GM12873 (cell line): ENCODE data around the gene MYH16.

Experiments
- TF ChIP-seq, protein P1 (sequence below): IDR thresholded peaks from 2 replicates; pipeline ENCODE4 v1.5.1; 2012; ENCODE audit warnings: low read depth, mild to moderate bottlenecking, moderate library complexity, low read length, control low read depth; ENCODE audit not compliant: insufficient read depth; ENCODE audit errors: missing control alignments

Gene MYH16

DNA sequence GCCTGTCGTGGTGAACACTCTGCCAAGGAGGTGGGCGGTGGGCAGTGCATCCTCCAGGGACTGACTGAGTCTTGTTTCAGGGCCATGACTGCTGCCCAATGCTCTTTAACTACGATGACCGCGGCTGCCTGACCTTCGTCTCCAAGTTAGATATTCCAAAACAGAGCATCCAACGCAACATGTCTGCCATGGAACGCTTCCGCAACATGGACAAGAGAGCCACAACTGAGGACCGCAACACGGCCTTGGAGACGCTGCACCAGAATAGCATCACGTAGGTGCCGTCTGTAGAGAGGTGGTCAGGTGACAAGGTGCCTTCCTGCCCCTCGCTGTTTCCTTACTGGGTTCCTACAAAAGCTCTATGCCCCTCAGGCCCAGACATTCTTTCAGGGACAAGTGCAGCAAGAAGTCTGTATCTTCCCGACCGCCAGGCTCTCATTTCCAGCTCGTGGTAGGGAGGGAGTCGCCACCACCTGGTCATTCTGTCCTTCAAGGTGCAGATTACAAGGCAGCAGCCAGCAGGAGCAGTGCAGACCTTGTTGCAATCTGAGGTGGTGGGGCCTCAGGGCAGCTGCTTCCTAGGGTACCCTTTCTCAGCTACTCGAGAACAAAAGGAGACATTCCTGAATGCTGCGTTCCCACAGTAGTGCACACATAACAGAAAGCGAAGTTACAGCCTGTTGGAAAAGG lies 87.0 kb downstream of the MYH16 start:
- TF ChIP-seq, protein P1, sequence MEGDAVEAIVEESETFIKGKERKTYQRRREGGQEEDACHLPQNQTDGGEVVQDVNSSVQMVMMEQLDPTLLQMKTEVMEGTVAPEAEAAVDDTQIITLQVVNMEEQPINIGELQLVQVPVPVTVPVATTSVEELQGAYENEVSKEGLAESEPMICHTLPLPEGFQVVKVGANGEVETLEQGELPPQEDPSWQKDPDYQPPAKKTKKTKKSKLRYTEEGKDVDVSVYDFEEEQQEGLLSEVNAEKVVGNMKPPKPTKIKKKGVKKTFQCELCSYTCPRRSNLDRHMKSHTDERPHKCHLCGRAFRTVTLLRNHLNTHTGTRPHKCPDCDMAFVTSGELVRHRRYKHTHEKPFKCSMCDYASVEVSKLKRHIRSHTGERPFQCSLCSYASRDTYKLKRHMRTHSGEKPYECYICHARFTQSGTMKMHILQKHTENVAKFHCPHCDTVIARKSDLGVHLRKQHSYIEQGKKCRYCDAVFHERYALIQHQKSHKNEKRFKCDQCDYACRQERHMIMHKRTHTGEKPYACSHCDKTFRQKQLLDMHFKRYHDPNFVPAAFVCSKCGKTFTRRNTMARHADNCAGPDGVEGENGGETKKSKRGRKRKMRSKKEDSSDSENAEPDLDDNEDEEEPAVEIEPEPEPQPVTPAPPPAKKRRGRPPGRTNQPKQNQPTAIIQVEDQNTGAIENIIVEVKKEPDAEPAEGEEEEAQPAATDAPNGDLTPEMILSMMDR = no peak
